HepG2 (cell line): ENCODE measurements around the gene DNAL4. TPM values are rescaled to one million over a fixed set of nuclear protein-coding genes. Genes with fewer than 3 reads are reported as not detected.
A peak's percentile ranks its signal among the peaks of the same experiment; 100 is the strongest.

ENCODE experiments used
- CCAR2 ChIP-seq: fragments of 200-400 bp; formaldehyde crosslinking; optimal IDR thresholded peaks from 2 replicates; pipeline ENCODE3; 2018; ENCODE audit warnings: low read depth, mild to moderate bottlenecking, low read length, moderate library complexity
- ETS1 ChIP-seq: sonication (generic); formaldehyde crosslinking; IDR thresholded peaks from 2 replicates; pipeline ENCODE4 v1.4.0; 2020; ENCODE audit warnings: missing genetic modification reagents
- FOXO4 ChIP-seq: sonication (generic); formaldehyde crosslinking; conservative IDR thresholded peaks from 2 replicates; pipeline ENCODE4 v1.8.1; 2023; ENCODE audit warnings: missing genetic modification reagents
- GATAD1 ChIP-seq: IDR thresholded peaks from 2 replicates; pipeline ENCODE4 v1.6.1; 2016; ENCODE audit warnings: missing genetic modification reagents, missing compliant biosample characterization
- HMGXB4 ChIP-seq, 2 experiments: sonication (generic) in 1 of 2; formaldehyde crosslinking in 1 of 2; IDR thresholded peaks; 2 replicates each; pipeline versions ENCODE4 v1.4.0 to v1.6.1; 2018 to 2020; ENCODE audit warnings: missing genetic modification reagents in 2 of 2, borderline replicate concordance in 1 of 2, low read depth in 1 of 2, mild to moderate bottlenecking in 1 of 2, missing biosample characterization in 1 of 2
- HNF4A ChIP-seq: sonication (generic); formaldehyde crosslinking; IDR thresholded peaks from 2 replicates; pipeline ENCODE4 v1.4.0; 2020; ENCODE audit warnings: missing genetic modification reagents
- HNRNPK ChIP-seq: fragments of 200-400 bp; formaldehyde crosslinking; IDR thresholded peaks from 2 replicates; pipeline ENCODE4 v1.6.1; 2018; ENCODE audit warnings: low read length, low read depth, moderate library complexity, mild to moderate bottlenecking; ENCODE audit not compliant: poor library complexity, severe bottlenecking
- MBD4 ChIP-seq: IDR thresholded peaks from 2 replicates; pipeline ENCODE4 v1.6.1; 2012; ENCODE audit warnings: low read length, inconsistent platforms, borderline replicate concordance
- NR2F1 ChIP-seq, 2 experiments: fragments of 450-650 bp in 1 of 2; formaldehyde crosslinking in 1 of 2; IDR thresholded peaks; 2 replicates each; pipeline versions ENCODE4 v1.5.0 to v1.6.1; 2016 to 2020; ENCODE audit warnings: mild to moderate bottlenecking in 1 of 2, missing compliant biosample characterization in 1 of 2, missing genetic modification reagents in 1 of 2, moderate library complexity in 1 of 2
- PCBP1 ChIP-seq: fragments of 200-400 bp; formaldehyde crosslinking; IDR thresholded peaks from 2 replicates; pipeline ENCODE4 v1.6.1; 2017; ENCODE audit warnings: mild to moderate bottlenecking, low read depth, low read length, borderline replicate concordance
- RBAK ChIP-seq: sonication (generic); formaldehyde crosslinking; IDR thresholded peaks from 2 replicates; pipeline ENCODE4 v1.5.1; 2020; ENCODE audit warnings: mild to moderate bottlenecking, missing genetic modification reagents
- SAFB2 ChIP-seq: sonication (generic); formaldehyde crosslinking; IDR thresholded peaks from 2 replicates; pipeline ENCODE4 v1.5.1; 2020; ENCODE audit warnings: missing genetic modification reagents, low read depth, mild to moderate bottlenecking, borderline replicate concordance
- XRCC5 ChIP-seq: fragments of 200-400 bp; formaldehyde crosslinking; optimal IDR thresholded peaks from 2 replicates; pipeline ENCODE3; 2017; ENCODE audit warnings: mild to moderate bottlenecking, low read length
- ZC3H4 ChIP-seq: sonication (generic); formaldehyde crosslinking; IDR thresholded peaks from 2 replicates; pipeline ENCODE4 v1.4.0; 2020; ENCODE audit warnings: missing genetic modification reagents, borderline replicate concordance
- ZIK1 ChIP-seq: sonication (generic); formaldehyde crosslinking; IDR thresholded peaks from 2 replicates; pipeline ENCODE4 v1.5.0; 2020; ENCODE audit warnings: mild to moderate bottlenecking, low read depth, missing genetic modification reagents, borderline replicate concordance
- ZNF124 ChIP-seq: sonication (generic); formaldehyde crosslinking; IDR thresholded peaks from 2 replicates; pipeline ENCODE4 v1.4.0; 2020; ENCODE audit warnings: missing genetic modification reagents
- ZNF609 ChIP-seq: sonication (generic); formaldehyde crosslinking; IDR thresholded peaks from 2 replicates; pipeline ENCODE4 v1.4.0; 2020; ENCODE audit warnings: mild to moderate bottlenecking, missing genetic modification reagents, borderline replicate concordance
- ZNF839 ChIP-seq: sonication (generic); formaldehyde crosslinking; IDR thresholded peaks from 2 replicates; pipeline ENCODE4 v1.4.0; 2020; ENCODE audit warnings: missing genetic modification reagents, mild to moderate bottlenecking, borderline replicate concordance
- ZSCAN29 ChIP-seq: sonication (generic); formaldehyde crosslinking; conservative IDR thresholded peaks from 2 replicates; pipeline ENCODE4 v1.4.0; 2020; ENCODE audit warnings: mild to moderate bottlenecking, missing genetic modification reagents
- polyA plus RNA-seq, 8 experiments: library from polyadenylated mRNA; depleted of rRNA in 3 of 8; stranded (reverse) in 7 of 8; unstranded in 1 of 8; fragments of >200 nt; fragmentation: Illumina TruSeq in 4 of 8; extraction: Trizol in 4 of 8; gene quantifications; 2 replicates each; pipeline versions ENCODE4 v1.2.1 to v1.2.3, GENCODE V29; 2011 to 2016; ENCODE audit warnings: low read depth in 4 of 8, missing spikeins in 1 of 8, mixed read lengths in 1 of 8; ENCODE audit not compliant: insufficient read depth in 1 of 8
- total RNA-seq, 5 experiments: library from RNA; depleted of rRNA; stranded (reverse); fragments of >200 nt; fragmentation: Illumina TruSeq; extraction: Trizol; gene quantifications; 2 replicates each; pipeline ENCODE4 v1.2.3, GENCODE V29; 2016; ENCODE audit warnings: low read depth in 1 of 5

Gene DNAL4
- total and polyA plus RNA-seq, 2 of the 13 experiments (the other 11 are each of a cell fraction or from before 2014, with no cell fraction given) = 8.0 to 10.7 TPM

DNA sequence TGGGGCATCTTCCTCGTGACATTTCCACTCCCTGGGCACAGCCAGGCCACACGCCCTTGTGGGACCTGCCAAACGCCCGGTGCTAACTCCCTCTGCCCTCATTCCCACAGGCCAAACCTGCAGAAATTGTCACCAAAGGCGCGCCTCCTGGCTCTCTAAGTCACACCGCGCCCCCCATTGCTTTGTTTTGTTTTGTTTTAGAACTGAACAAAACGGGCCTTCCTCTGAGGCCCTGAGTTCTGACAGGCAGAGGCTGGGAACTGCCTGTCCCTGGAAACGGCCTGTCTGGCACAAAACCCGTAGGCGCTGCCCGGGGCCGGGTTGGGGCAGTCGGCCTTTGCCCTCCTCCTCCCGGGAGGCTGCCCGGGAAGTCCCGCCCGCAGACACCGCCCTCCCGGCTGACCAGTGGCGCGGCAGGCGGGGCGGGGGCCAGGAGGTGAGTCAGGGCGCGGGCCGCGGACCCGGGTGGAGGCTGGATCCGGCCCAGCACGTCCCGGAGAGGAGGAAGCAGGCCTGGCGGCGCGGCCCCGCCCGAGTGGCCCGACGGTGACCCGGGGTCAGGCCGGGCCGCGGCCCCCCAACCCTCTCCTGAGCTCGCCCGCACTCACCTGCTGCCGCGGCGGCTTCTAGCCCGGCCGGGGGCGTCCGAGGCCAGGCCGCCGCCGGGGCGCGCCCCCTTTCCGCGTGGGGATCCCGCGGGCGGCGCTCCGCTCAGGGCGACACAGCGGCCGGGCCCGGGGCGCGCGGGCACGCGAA is 38.6 kb downstream of the DNAL4 start (continued):
- TF ChIP-seq ZNF609 (peak; percentile 77), HMGXB4 (CRISPR knock-in tag; IDR thresholded peaks at IDR 0.05; ENCODE audit: borderline replicate concordance in 1 of 2, low read depth in 1 of 2) (peak; percentile 34 to 66; a peak in 1 of 4 replicates), HNF4A (CRISPR knock-in tag) (peak; percentile 81), ZNF839 (CRISPR knock-in tag) (no peak), HNRNPK (no peak), NR2F1 (CRISPR knock-in tag; IDR thresholded peaks at IDR 0.05) (peak; percentile 63 to 80), SAFB2 (CRISPR knock-in tag) (no peak), XRCC5 (peak; percentile 57), ZSCAN29 (CRISPR knock-in tag) (0 out of 2 replicates have a peak, but pooled peaks have one; percentile 25), RBAK (CRISPR knock-in tag) (no peak), GATAD1 (CRISPR knock-in tag) (no peak), ZIK1 (CRISPR knock-in tag) (no peak), FOXO4 (CRISPR knock-in tag) (no peak), PCBP1 (no peak), ZC3H4 (no peak), ZNF124 (CRISPR knock-in tag) (no peak), ETS1 (CRISPR knock-in tag) (no peak), CCAR2 (peak; percentile 24), MBD4 (no peak)
